GM12891 (cell line): ENCODE results near the gene NOD2.

Experiments
- DNase-seq: peaks from one replicate; pipeline ENCODE4 v3.0.0; 2011; ENCODE audit warnings: low spot score; ENCODE audit not compliant: insufficient read length
- FAIRE-seq: peaks from 2 replicates; lab custom pipeline; 2011; peaks lifted over from hg19 to GRCh38; lab: Jason Lieb, UNC
- PAX5 ChIP-seq: IDR thresholded peaks from 2 replicates; pipeline ENCODE4 v1.6.1; 2011; ENCODE audit warnings: low read length, moderate library complexity, mild to moderate bottlenecking; ENCODE audit not compliant: insufficient read depth, severe bottlenecking
- POLR2A ChIP-seq: IDR thresholded peaks from 2 replicates; pipeline ENCODE4 v1.6.1; 2011; ENCODE audit warnings: low read depth, low read length, control low read depth
- POLR2AphosphoS5 ChIP-seq: IDR thresholded peaks from 2 replicates; pipeline ENCODE4 v1.6.1; 2011; ENCODE audit warnings: low read depth, low read length, control low read depth
- POU2F2 ChIP-seq: IDR thresholded peaks from 2 replicates; pipeline ENCODE4 v1.6.1; 2011; ENCODE audit warnings: low read depth, mild to moderate bottlenecking, control low read depth, low read length, moderate library complexity
- SPI1 ChIP-seq: IDR thresholded peaks from 2 replicates; pipeline ENCODE4 v1.6.1; 2011; ENCODE audit warnings: low read depth, low read length, control low read depth
- TAF1 ChIP-seq: IDR thresholded peaks from 2 replicates; pipeline ENCODE4 v1.6.1; 2011; ENCODE audit warnings: low read depth, low read length, control low read depth

NOD2 gene

GRCh38 chr16:50711040-50711439 is 17.6 kb downstream of the NOD2 start:
- TF ChIP-seq POU2F2 = no peak
- no peak for TF ChIP-seq SPI1
- no peak for TF ChIP-seq PAX5
- no peak for TF ChIP-seq POLR2AphosphoS5
- TF ChIP-seq POLR2A = no peak
- no peak for TF ChIP-seq TAF1
- no peak for FAIRE-seq
- DNase-seq = no peak

GRCh38 chr16:50711862-50712559 is 18.6 kb downstream of the NOD2 start:
- FAIRE-seq = no peak
- no peak for DNase-seq
- TF ChIP-seq POLR2AphosphoS5 = no peak

DNA sequence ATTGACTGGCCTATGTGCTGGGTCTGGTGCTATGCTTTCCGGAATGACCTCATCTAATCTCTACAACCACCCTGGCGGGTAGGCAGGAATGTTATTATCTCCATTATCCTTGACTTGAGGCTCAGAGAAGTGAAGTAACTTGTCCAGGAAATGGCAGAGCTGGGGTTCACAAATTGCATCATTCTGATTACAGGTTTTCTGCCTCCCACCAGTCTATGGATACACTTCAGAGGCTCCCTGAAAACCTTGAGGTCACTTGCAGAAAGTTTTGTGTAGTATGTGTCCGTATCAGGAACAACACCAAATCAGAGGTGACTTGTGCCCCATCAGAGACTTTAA is 19.1 kb downstream of the NOD2 start:
- no peak for TF ChIP-seq PAX5
- TF ChIP-seq POU2F2 = no peak
- no peak for TF ChIP-seq TAF1
- TF ChIP-seq POLR2A = no peak
- no peak for TF ChIP-seq SPI1
- TF ChIP-seq POLR2AphosphoS5 = no peak
- FAIRE-seq (no peak), DNase-seq (no peak)

GRCh38 chr16:50712956-50713355 is 19.6 kb downstream of the NOD2 start:
- DNase-seq (no peak), FAIRE-seq (no peak)
- TF ChIP-seq POLR2A (no peak), PAX5 (no peak), POLR2AphosphoS5 (no peak), TAF1 (no peak), POU2F2 (no peak), SPI1 (no peak)

DNA sequence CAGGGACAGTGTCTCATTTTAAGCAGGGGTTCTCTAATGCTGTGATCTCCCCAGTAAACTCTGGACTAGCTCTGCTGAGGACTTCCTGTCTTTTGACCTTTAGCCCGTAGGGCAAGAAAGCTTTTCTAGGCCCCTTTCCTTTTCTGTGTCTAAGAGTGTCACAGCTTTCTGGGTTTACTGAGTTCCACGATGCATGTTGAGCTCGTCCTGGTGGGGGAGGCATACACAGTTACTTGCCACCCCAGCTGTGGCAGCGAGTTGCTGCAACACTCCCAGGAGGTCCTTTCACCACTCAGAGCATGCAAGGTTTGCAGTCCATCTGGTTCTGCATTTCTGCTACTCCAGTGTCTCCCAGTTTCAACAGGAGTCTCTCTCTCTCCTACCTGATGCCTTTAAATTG is 23.7 kb downstream of the NOD2 start:
- no peak for DNase-seq
- no peak for FAIRE-seq
- TF ChIP-seq SPI1 (no peak), POU2F2 (no peak), TAF1 (no peak), POLR2A (no peak)

DNA sequence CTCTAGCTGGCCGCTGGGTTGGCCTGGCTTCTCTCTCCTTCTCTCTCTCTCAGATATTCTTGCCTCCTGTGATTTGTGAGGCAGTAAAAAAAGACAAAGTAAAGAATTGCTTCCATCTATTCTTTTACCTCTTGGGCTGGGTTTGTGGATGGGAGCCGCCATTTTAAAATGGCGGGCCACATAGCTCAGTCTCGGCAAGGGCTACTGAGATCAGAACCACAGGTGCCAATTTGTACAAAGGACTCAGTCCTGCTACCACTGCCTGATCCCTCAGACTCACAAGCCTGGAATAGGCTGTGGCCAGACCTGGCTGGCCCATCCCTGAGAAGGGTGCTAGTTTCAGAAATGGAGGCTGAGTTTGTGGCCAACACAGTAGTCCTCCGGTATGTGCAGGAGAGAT is 24.1 kb downstream of the NOD2 start:
- FAIRE-seq = no peak
- DNase-seq = no peak
- TF ChIP-seq SPI1 (no peak), POLR2AphosphoS5 (no peak), POLR2A (no peak), TAF1 (no peak)

GRCh38 chr16:50718061-50718760 is 24.8 kb downstream of the NOD2 start:
- no peak for TF ChIP-seq PAX5
- TF ChIP-seq TAF1 = no peak
- TF ChIP-seq POLR2A = no peak
- TF ChIP-seq POU2F2 = no peak
- TF ChIP-seq SPI1 = no peak
- FAIRE-seq (no peak), DNase-seq (no peak)

GRCh38 chr16:50718761-50719400 is 25.5 kb downstream of the NOD2 start:
- no peak for DNase-seq
- TF ChIP-seq SPI1 (peak; percentile 52), POLR2AphosphoS5 (no peak)
- FAIRE-seq = no peak

GRCh38 chr16:50719401-50720337 is 26.3 kb downstream of the NOD2 start:
- TF ChIP-seq POU2F2 = no peak
- TF ChIP-seq SPI1 = no peak
- no peak for TF ChIP-seq TAF1
- no peak for TF ChIP-seq POLR2AphosphoS5
- TF ChIP-seq POLR2A = no peak
- no peak for TF ChIP-seq PAX5
- no peak for FAIRE-seq
- DNase-seq = no peak
